ENCODE measurements around the gene CASQ2. TPM values are rescaled to one million over a fixed set of nuclear protein-coding genes. Genes with fewer than 3 reads are reported as not detected.
A peak's percentile ranks its signal among the peaks of the same experiment; 100 is the strongest.

Gene CASQ2
- total RNA-seq = 879 TPM
- long read RNA-seq, transcript CASQ2-201 (11 exons, 2,674 nt) = major isoform, 407 of 542 reads
- long read RNA-seq, partial matches to known transcripts = 111 of 542 reads
- long read RNA-seq, other reads (novel, unspliced or antisense) = 24 of 542 reads

GRCh38 chr1:115768549-115768948, at the start of gene CASQ2:
Gene CASQ2 (minus strand): TSS chr1:115768714. CDS start chr1:115768541, 173 bp downstream.
- DNase-seq (peak; percentile 84), ATAC-seq (peak; percentile 86)
- intact Hi-C loops (cut with micrococcal nuclease) = loop anchor here (10.0 kb wide), 1 partner anchor 54 kb away; no protein-coding TSS in a partner anchor

- ATAC-seq (peak; percentile 68), DNase-seq (no peak)
- intact Hi-C loops (cut with micrococcal nuclease) = no loop called here
These were observed 47.2 kb upstream of the CASQ2 start for GRCh38 chr1:115815694-115816093.

- ATAC-seq (no peak), DNase-seq (no peak)
- intact Hi-C loops (cut with micrococcal nuclease) = no loop called here
These were observed 46.3 kb upstream of the CASQ2 start for GRCh38 chr1:115814685-115815398.

GRCh38 chr1:115813727-115814126, 45.2 kb upstream of the CASQ2 start:
- DNase-seq (no peak), ATAC-seq (no peak)
- intact Hi-C loops (cut with micrococcal nuclease) = no loop called here

GRCh38 chr1:115811140-115811828, 42.8 kb upstream of the CASQ2 start:
- DNase-seq (no peak), ATAC-seq (no peak)
- intact Hi-C loops (cut with micrococcal nuclease) = no loop called here

GRCh38 chr1:115810609-115811008, 42.1 kb upstream of the CASQ2 start:
- intact Hi-C loops (cut with micrococcal nuclease) = no loop called here
- DNase-seq (no peak), ATAC-seq (peak; percentile 71)

GRCh38 chr1:115809847-115810246, 41.3 kb upstream of the CASQ2 start:
- intact Hi-C loops (cut with micrococcal nuclease) = loop anchor here (5.0 kb wide), 1 partner anchor 212 kb away; no protein-coding TSS in a partner anchor
- DNase-seq = no peak
- peak; percentile 53 for ATAC-seq

- intact Hi-C loops (cut with micrococcal nuclease) = loop anchor here (5.0 kb wide), 1 partner anchor 213 kb away; no protein-coding TSS in a partner anchor
- DNase-seq = no peak
- no peak for ATAC-seq
These were observed 40.6 kb upstream of the CASQ2 start for GRCh38 chr1:115809076-115809475.

- ATAC-seq = peak; percentile 73
These were observed 39.2 kb upstream of the CASQ2 start for GRCh38 chr1:115807723-115808122.

GRCh38 chr1:115805597-115805996, 37.1 kb upstream of the CASQ2 start:
- intact Hi-C loops (cut with micrococcal nuclease) = loop anchor here (5.0 kb wide), 1 partner anchor 217 kb away; no protein-coding TSS in a partner anchor
- DNase-seq (no peak), ATAC-seq (no peak)

More at GRCh38 chr1:115807723-115808122, 39.2 kb upstream of the CASQ2 start:
- intact Hi-C loops (cut with micrococcal nuclease) = loop anchor here (2.0 to 5.0 kb wide), 2 partner anchors 173 to 215 kb away; no protein-coding TSS in a partner anchor
- DNase-seq = no peak

GRCh38 chr1:115802416-115802815, 33.9 kb upstream of the CASQ2 start:
- DNase-seq (no peak), ATAC-seq (no peak)
- intact Hi-C loops (cut with micrococcal nuclease) = no loop called here

GRCh38 chr1:115797486-115797885, 29.0 kb upstream of the CASQ2 start:
- DNase-seq (no peak), ATAC-seq (no peak)
- intact Hi-C loops (cut with micrococcal nuclease) = no loop called here

- no peak for DNase-seq
- intact Hi-C loops (cut with micrococcal nuclease) = no loop called here
- no peak for ATAC-seq
These were observed 28.4 kb upstream of the CASQ2 start for GRCh38 chr1:115796897-115797296.

- ATAC-seq = no peak
- intact Hi-C loops (cut with micrococcal nuclease) = no loop called here
- DNase-seq = no peak
These were observed 27.5 kb upstream of the CASQ2 start for GRCh38 chr1:115796036-115796435.

GRCh38 chr1:115794976-115795639, 26.6 kb upstream of the CASQ2 start:
- intact Hi-C loops (cut with micrococcal nuclease) = no loop called here
- no peak for ATAC-seq

GRCh38 chr1:115793162-115793561, 24.6 kb upstream of the CASQ2 start:
- ATAC-seq = peak; percentile 72
- intact Hi-C loops (cut with micrococcal nuclease) = no loop called here
- no peak for DNase-seq

More at GRCh38 chr1:115794976-115795639, 26.6 kb upstream of the CASQ2 start:
- no peak for DNase-seq

GRCh38 chr1:115791816-115792215, 23.3 kb upstream of the CASQ2 start:
- intact Hi-C loops (cut with micrococcal nuclease) = no loop called here
- DNase-seq = no peak
- no peak for ATAC-seq

GRCh38 chr1:115790846-115791245, 22.3 kb upstream of the CASQ2 start:
- DNase-seq (no peak), ATAC-seq (no peak)
- intact Hi-C loops (cut with micrococcal nuclease) = no loop called here

- intact Hi-C loops (cut with micrococcal nuclease) = no loop called here
- ATAC-seq = no peak
- no peak for DNase-seq
These were observed 21.8 kb upstream of the CASQ2 start for GRCh38 chr1:115790356-115790755.

GRCh38 chr1:115783311-115783710, 14.8 kb upstream of the CASQ2 start:
- DNase-seq = no peak
- intact Hi-C loops (cut with micrococcal nuclease) = no loop called here
- no peak for ATAC-seq

All from left ventricle myocardium superior (tissue), 1 donor.